IMR-90 (cell line): ENCODE data around the gene SESN1. TPM values are rescaled to one million over a fixed set of nuclear protein-coding genes. Genes with fewer than 3 reads are reported as not detected.

ENCODE experiments used
- ATAC-seq: fragments of 200-7000 bp; cut with Tn5 transposase; 2 replicates; pipeline ENCODE4 v1.9.1; 2020; ENCODE audit warnings: low read depth, mild to moderate bottlenecking, moderate library complexity
- BruUV-seq: library from RNA; stranded (reverse); fragments of 400-500 nt; replicated peaks from 2 replicates; lab custom pipeline; 2021; lab: Mats Ljungman, UMichigan
- CTCF ChIA-PET: fragments of 300-600 bp; formaldehyde crosslinking; extraction: SDS; loops from one replicate; lab custom pipeline; 2021; ENCODE audit warnings: antibody characterized with exemption; lab: Yijun Ruan, JAX
- POLR2A ChIA-PET: fragments of 300-600 bp; sonication (Branson Sonifier 250); formaldehyde crosslinking; loops from one replicate; lab custom pipeline; 2022; ENCODE audit warnings: antibody characterized with exemption; ENCODE audit not compliant: unreplicated experiment; lab: Charles Lee
- DNase-seq: peaks from one replicate; pipeline ENCODE4 v3.0.0; 2013
- H2AFZ ChIP-seq: replicated peaks from 2 replicates; pipeline ENCODE3; 2013; ENCODE audit warnings: low read length, mild to moderate bottlenecking; ENCODE audit not compliant: poor library complexity
- H2AK5ac ChIP-seq: 2 replicates; pipeline ENCODE4 v1.6.1; 2013; ENCODE audit warnings: low read depth, low read length, inconsistent platforms
- H2AK9ac ChIP-seq: replicated peaks from 2 replicates; pipeline ENCODE3; 2013; ENCODE audit warnings: mild to moderate bottlenecking, low read depth, low read length, moderate library complexity; ENCODE audit not compliant: poor library complexity
- H2BK120ac ChIP-seq: 2 replicates; pipeline ENCODE4 v1.6.1; 2013; ENCODE audit warnings: low read depth, low read length, inconsistent platforms
- H2BK15ac ChIP-seq: 3 replicates; pipeline ENCODE4 v1.6.1; 2013; ENCODE audit warnings: low read depth, low read length, inconsistent platforms
- H2BK20ac ChIP-seq: 2 replicates; pipeline ENCODE4 v1.6.1; 2013; ENCODE audit warnings: low read depth, mild to moderate bottlenecking, inconsistent platforms, low read length, moderate library complexity
- H2BK5ac ChIP-seq: 2 replicates; pipeline ENCODE4 v1.6.1; 2013; ENCODE audit warnings: mild to moderate bottlenecking, low read depth, low read length, inconsistent platforms; ENCODE audit not compliant: poor library complexity, severe bottlenecking
- H3K14ac ChIP-seq: replicated peaks from 2 replicates; pipeline ENCODE4 v1.6.1; 2013; ENCODE audit warnings: low read depth, low read length, inconsistent platforms
- H3K18ac ChIP-seq: 2 replicates; pipeline ENCODE4 v1.6.1; 2013; ENCODE audit warnings: low read depth, low read length, control low read depth
- H3K23ac ChIP-seq: 2 replicates; pipeline ENCODE4 v1.6.1; 2013; ENCODE audit warnings: low read depth, low read length, inconsistent platforms
- H3K27ac ChIP-seq: 2 replicates; pipeline ENCODE4 v1.5.1; 2013; ENCODE audit warnings: mild to moderate bottlenecking, control low read depth, low read length; ENCODE audit not compliant: insufficient read depth
- H3K27me3 ChIP-seq: 2 replicates; pipeline ENCODE4 v1.6.1; 2013; ENCODE audit warnings: low read length; ENCODE audit not compliant: control insufficient read depth, insufficient read depth
- H3K36me3 ChIP-seq: 2 replicates; pipeline ENCODE4 v1.6.1; 2013; ENCODE audit warnings: low read length, mixed read lengths; ENCODE audit not compliant: control insufficient read depth, insufficient read depth
- H3K4ac ChIP-seq: 2 replicates; pipeline ENCODE4 v1.6.1; 2013; ENCODE audit warnings: low read depth, low read length, inconsistent platforms
- H3K4me1 ChIP-seq: 2 replicates; pipeline ENCODE4 v1.6.1; 2013; ENCODE audit warnings: low read length, mixed read lengths; ENCODE audit not compliant: control insufficient read depth, insufficient read depth
- H3K4me2 ChIP-seq: 2 replicates; pipeline ENCODE4 v1.6.1; 2013; ENCODE audit warnings: low read depth, mild to moderate bottlenecking, control low read depth, low read length, moderate library complexity
- H3K4me3 ChIP-seq: 2 replicates; pipeline ENCODE4 v1.5.1; 2013; ENCODE audit warnings: low read depth, mild to moderate bottlenecking, control low read depth, low read length, moderate library complexity; ENCODE audit not compliant: insufficient read depth
- H3K56ac ChIP-seq: 2 replicates; pipeline ENCODE4 v1.6.1; 2013; ENCODE audit warnings: low read length, inconsistent platforms; ENCODE audit not compliant: insufficient read depth; ENCODE audit errors: extremely low read depth
- H3K79me1 ChIP-seq, 2 experiments: 2 replicates each; pipeline ENCODE4 v1.6.1; 2013; ENCODE audit warnings: low read length in 2 of 2, inconsistent platforms in 1 of 2, low read depth in 1 of 2
- H3K9ac ChIP-seq: 2 replicates; pipeline ENCODE4 v1.6.1; 2013; ENCODE audit warnings: low read depth, low read length, control low read depth
- H3K9me1 ChIP-seq: 2 replicates; pipeline ENCODE4 v1.6.1; 2013; ENCODE audit warnings: low read length, inconsistent platforms; ENCODE audit not compliant: insufficient read depth
- H3K9me3 ChIP-seq: 2 replicates; pipeline ENCODE4 v1.6.1; 2013; ENCODE audit warnings: low read length; ENCODE audit not compliant: control insufficient read depth, insufficient read depth
- H4K20me1 ChIP-seq: 2 replicates; pipeline ENCODE4 v1.6.1; 2013; ENCODE audit warnings: low read length, inconsistent platforms; ENCODE audit not compliant: insufficient read depth
- H4K5ac ChIP-seq: 2 replicates; pipeline ENCODE4 v1.6.1; 2013; ENCODE audit warnings: mild to moderate bottlenecking, low read depth, low read length, control low read depth
- H4K8ac ChIP-seq, 2 experiments: 2 replicates each; pipeline ENCODE4 v1.6.1; 2013; ENCODE audit warnings: low read depth in 2 of 2, low read length in 2 of 2, control low read depth in 1 of 2, inconsistent platforms in 1 of 2
- H4K91ac ChIP-seq: 2 replicates; pipeline ENCODE4 v1.6.1; 2013; ENCODE audit warnings: low read depth, low read length, inconsistent platforms; ENCODE audit not compliant: insufficient read depth
- BHLHE40 ChIP-seq: fragments of 150-350 bp; IDR thresholded peaks from 2 replicates; pipeline ENCODE4 v1.6.1; 2016; ENCODE audit warnings: mild to moderate bottlenecking, low read depth, low read length
- CHD1 ChIP-seq: IDR thresholded peaks from 2 replicates; pipeline ENCODE4 v1.6.1; 2012; ENCODE audit warnings: low read depth, low read length, improper control_type of control experiment
- FOS ChIP-seq: fragments of 150-350 bp; IDR thresholded peaks from 2 replicates; pipeline ENCODE4 v1.6.1; 2016; ENCODE audit warnings: low read depth, low read length
- NFE2L2 ChIP-seq: fragments of 150-350 bp; IDR thresholded peaks from 2 replicates; pipeline ENCODE4 v1.6.1; 2016; ENCODE audit warnings: low read depth, mild to moderate bottlenecking, low read length
- POLR2A ChIP-seq: IDR thresholded peaks from 2 replicates; pipeline ENCODE4 v1.6.1; 2012; ENCODE audit warnings: mild to moderate bottlenecking, low read depth, low read length
- RCOR1 ChIP-seq: IDR thresholded peaks from 2 replicates; pipeline ENCODE4 v1.6.1; 2012; ENCODE audit warnings: mild to moderate bottlenecking, low read length, improper control_type of control experiment; ENCODE audit not compliant: insufficient replicate concordance
- RFX5 ChIP-seq: IDR thresholded peaks from 2 replicates; pipeline ENCODE4 v1.8.0; 2012; ENCODE audit warnings: low read depth, mild to moderate bottlenecking, low read length, moderate library complexity
- SMC3 ChIP-seq: fragments of 150-350 bp; IDR thresholded peaks from 2 replicates; pipeline ENCODE4 v1.6.1; 2016; ENCODE audit warnings: low read depth, mild to moderate bottlenecking, antibody characterized with exemption, low read length, moderate library complexity
- USF2 ChIP-seq: fragments of 150-350 bp; IDR thresholded peaks from 2 replicates; pipeline ENCODE4 v1.6.1; 2017; ENCODE audit warnings: mild to moderate bottlenecking, antibody characterized with exemption, low read length, low read depth
- WGBS, 2 experiments: methylation state at CpG; one replicate each; pipeline versions ENCODE4 v1.1.5 to v1.1.7; 2013; ENCODE audit warnings: missing lambda C conversion rate in 2 of 2; ENCODE audit not compliant: insufficient read length in 1 of 2; ENCODE audit errors: extremely low coverage in 2 of 2; 5-methylcytosine and 5-hydroxymethylcytosine counted together
- dilution Hi-C: fragments of 300-500 bp; cut with HindIII; formaldehyde crosslinking; loops from one replicate; pipeline ENCODE4 v1.14.3; 2018; ENCODE audit warnings: low sequenced_read_pairs; ENCODE audit not compliant: unreplicated experiment
- in situ Hi-C: fragments of 300-500 bp; cut with MboI; formaldehyde crosslinking; loops from 3 replicates; pipeline ENCODE4 v1.14.3; 2019; ENCODE audit warnings: low sequenced_read_pairs, inconsistent platforms, mixed read lengths
- intact Hi-C: fragments of 100-400 bp; cut with micrococcal nuclease; formaldehyde crosslinking; loops from 2 replicates; pipeline ENCODE4 v1.10.0; 2022
- polyA plus RNA-seq, 3 experiments: library from polyadenylated mRNA; depleted of rRNA; stranded (reverse); fragments of >200 nt; gene quantifications; 2 replicates each; pipeline ENCODE4 v1.2.3, GENCODE V29; 2012; ENCODE audit warnings: low replicate concordance in 1 of 3
- total RNA-seq: library from RNA; depleted of rRNA; stranded (reverse); fragments of >200 nt; gene quantifications from 2 replicates; pipeline ENCODE4 v1.2.3, GENCODE V29; 2012

Gene SESN1
- total and polyA plus RNA-seq, 2 of the 4 experiments (the other 2 are of a cell fraction): 9.7 to 16.7 TPM

DNA sequence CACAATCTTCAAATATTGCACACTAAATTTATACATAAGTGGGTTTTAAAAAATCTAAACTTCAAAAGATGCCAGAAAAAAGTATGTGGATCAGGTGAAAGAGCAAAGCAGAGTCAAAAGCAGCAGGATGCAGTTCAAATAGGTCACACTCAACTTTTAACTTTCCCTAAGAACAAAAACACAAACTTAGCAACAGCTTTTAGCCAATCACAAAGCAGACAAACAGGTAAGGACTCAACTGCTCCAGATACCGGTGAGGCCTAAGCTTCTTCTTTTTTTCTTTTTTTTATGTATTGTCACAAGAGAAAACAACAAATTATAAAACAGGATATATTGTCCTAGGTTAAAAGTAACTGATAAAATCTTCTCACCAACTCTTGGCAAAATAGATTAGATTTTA lies 74.7 kb downstream of the SESN1 start:
- no peak overlapping the region for H3K14ac ChIP-seq
- H2AK5ac ChIP-seq: no peak overlapping the region
- H4K8ac ChIP-seq: no peak overlapping the region
- no peak overlapping the region for H2AK9ac ChIP-seq
- DNase-seq: no peak
- no peaks in the 10 kb centered on the region; the same call in 1 of the 2 replicates for H4K20me1 ChIP-seq
- H3K79me1 ChIP-seq: no peaks in the 10 kb centered on the region; a peak in 1 of 4 replicates
- H3K18ac ChIP-seq: no peak overlapping the region
- BruUV-seq: no TSS peak
- no peak overlapping the region for H3K4me3 ChIP-seq
- in situ Hi-C loops: no loop called here
- H3K27me3 ChIP-seq: no peaks in the 10 kb centered on the region
- no peak for TF ChIP-seq FOS
- no peak for TF ChIP-seq RFX5
- TF ChIP-seq USF2: no peak
- TF ChIP-seq SMC3: no peak
- no peak for TF ChIP-seq CHD1
- no peak for TF ChIP-seq RCOR1
- TF ChIP-seq POLR2A: no peak
- TF ChIP-seq NFE2L2: no peak
- no peak for TF ChIP-seq BHLHE40
- dilution Hi-C loops: no loop called here
- H4K5ac ChIP-seq: no peak overlapping the region
- no peak overlapping the region for H2BK15ac ChIP-seq
- H3K27ac ChIP-seq: no peak overlapping the region
- intact Hi-C loops: no loop called here
- peaks cover 2% of the 10 kb centered on the region; the same call in 1 of the 2 replicates for H3K4me1 ChIP-seq
- H3K56ac ChIP-seq: no peak overlapping the region
- H2BK20ac ChIP-seq: no peak overlapping the region
- CTCF ChIA-PET: no interaction called here
- no CpG with 5 or more reads among the region's 1 CpG for WGBS, 2 experiments
- no peak overlapping the region for H3K4ac ChIP-seq
- no peaks in the 10 kb centered on the region for H3K36me3 ChIP-seq
- no peaks in the 10 kb centered on the region for H3K9me3 ChIP-seq
- no peak overlapping the region for H4K91ac ChIP-seq
- POLR2A ChIA-PET: no interaction called here
- no peak overlapping the region for H2BK5ac ChIP-seq
- no peak overlapping the region for H2BK120ac ChIP-seq
- no peak overlapping the region for H3K23ac ChIP-seq
- H3K9me1 ChIP-seq: no peaks in the 10 kb centered on the region; the same call in 1 of the 2 replicates
- ATAC-seq: no peak
- H3K9ac ChIP-seq: no peak overlapping the region
- H3K4me2 ChIP-seq: no peak overlapping the region
- H2AFZ ChIP-seq: no peak overlapping the region
